ENCODE data around the gene CAMTA1.

DNA sequence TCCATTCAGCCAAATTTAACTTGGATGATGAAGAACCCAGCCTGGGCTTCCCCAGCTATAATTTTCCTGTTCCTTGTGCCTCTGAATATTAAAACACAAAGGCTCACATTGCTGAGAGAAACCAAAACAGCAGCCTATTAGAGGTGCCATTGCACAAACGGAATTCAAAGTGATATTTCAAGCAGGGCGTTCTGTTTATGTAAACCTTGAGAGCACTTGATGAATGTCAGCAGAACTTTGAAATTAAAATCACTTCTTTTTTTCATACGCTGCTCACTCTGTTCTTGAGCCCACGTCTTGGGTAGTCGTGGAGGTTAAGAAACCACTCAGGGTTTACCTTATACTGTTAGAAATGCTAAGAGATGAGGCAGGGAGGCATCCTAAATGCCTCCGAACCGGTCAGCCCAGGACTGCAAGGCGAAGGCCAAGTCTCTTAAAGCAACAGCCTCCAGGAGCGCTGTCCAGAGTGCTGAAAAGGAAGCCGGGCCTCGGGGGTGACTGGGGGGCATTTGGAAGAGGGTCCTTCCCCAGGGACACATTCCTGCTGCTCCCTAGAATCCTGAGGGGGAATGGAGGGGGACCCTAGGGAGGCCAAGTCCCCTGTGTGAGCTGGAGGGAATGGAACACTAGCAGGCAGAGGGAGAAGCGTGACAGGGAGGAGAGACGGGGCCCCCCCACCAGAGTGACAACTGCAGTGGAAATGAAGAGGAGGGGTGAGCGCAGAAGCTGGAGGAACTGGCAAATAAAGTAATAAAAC, 831.0 kb downstream of the CAMTA1 start:
- TF ChIP-seq, protein P1, sequence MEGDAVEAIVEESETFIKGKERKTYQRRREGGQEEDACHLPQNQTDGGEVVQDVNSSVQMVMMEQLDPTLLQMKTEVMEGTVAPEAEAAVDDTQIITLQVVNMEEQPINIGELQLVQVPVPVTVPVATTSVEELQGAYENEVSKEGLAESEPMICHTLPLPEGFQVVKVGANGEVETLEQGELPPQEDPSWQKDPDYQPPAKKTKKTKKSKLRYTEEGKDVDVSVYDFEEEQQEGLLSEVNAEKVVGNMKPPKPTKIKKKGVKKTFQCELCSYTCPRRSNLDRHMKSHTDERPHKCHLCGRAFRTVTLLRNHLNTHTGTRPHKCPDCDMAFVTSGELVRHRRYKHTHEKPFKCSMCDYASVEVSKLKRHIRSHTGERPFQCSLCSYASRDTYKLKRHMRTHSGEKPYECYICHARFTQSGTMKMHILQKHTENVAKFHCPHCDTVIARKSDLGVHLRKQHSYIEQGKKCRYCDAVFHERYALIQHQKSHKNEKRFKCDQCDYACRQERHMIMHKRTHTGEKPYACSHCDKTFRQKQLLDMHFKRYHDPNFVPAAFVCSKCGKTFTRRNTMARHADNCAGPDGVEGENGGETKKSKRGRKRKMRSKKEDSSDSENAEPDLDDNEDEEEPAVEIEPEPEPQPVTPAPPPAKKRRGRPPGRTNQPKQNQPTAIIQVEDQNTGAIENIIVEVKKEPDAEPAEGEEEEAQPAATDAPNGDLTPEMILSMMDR (IDR thresholded peaks at IDR 0.05): no peak
- no peak for TF ChIP-seq EP300 (IDR thresholded peaks at IDR 0.05)
- TF ChIP-seq POLR2AphosphoS5 (IDR thresholded peaks at IDR 0.05): no peak
- TF ChIP-seq POLR2A (IDR thresholded peaks at IDR 0.05): no peak
